T-cell (primary cell): ENCODE results near the gene SLC16A3. TPM values are rescaled to one million over a fixed set of nuclear protein-coding genes. Genes with fewer than 3 reads are reported as not detected.

ENCODE experiments used
- ATAC-seq, 4 experiments: fragments of 200-7000 bp in 3 of 4; fragments of 150-1000 bp in 1 of 4; cut with Tn5 transposase; replicated peaks in 1 of 4; 1 replicate in 3 of 4; 2 replicates in 1 of 4; pipeline ENCODE4 v1.10.0; 2021; ENCODE audit warnings: moderate library complexity in 3 of 4, mild to moderate bottlenecking in 2 of 4, moderate number of reproducible peaks in 1 of 4
- CTCF ChIA-PET, 2 donors: fragments of 300-600 bp; sonication (Branson Sonifier 250); formaldehyde crosslinking; loops; one replicate each; lab custom pipeline; 2022; ENCODE audit warnings: antibody characterized with exemption in 2 of 2; lab: Charles Lee
- POLR2A ChIA-PET, 2 donors: fragments of 300-600 bp; sonication (Branson Sonifier 250); formaldehyde crosslinking; loops; one replicate each; lab custom pipeline; 2022; ENCODE audit warnings: antibody characterized with exemption in 2 of 2; lab: Charles Lee
- DNase-seq, 35 experiments: peaks; one replicate each; pipeline versions ENCODE4 v3.0.0 to v3.0.0-alpha.2; 2013 to 2023
- H3K27ac ChIP-seq: one replicate; pipeline ENCODE4 v1.5.1; 2013; ENCODE audit warnings: low read length
- H3K27me3 ChIP-seq, 2 experiments: replicated peaks in 1 of 2; 1 replicate in 1 of 2; 2 replicates in 1 of 2; pipeline versions ENCODE4 v1.6.1 to v1.7.0; 2013; ENCODE audit warnings: low read length in 1 of 2, mixed read lengths in 1 of 2; ENCODE audit not compliant: control insufficient read depth in 2 of 2, insufficient read depth in 2 of 2; ENCODE audit errors: extremely low read depth in 1 of 2
- H3K36me3 ChIP-seq, 2 donors: 1 replicate in 1 of 2; 2 replicates in 1 of 2; pipeline versions ENCODE4 v1.6.1 to v1.7.0; 2013; ENCODE audit warnings: low read length in 1 of 2; ENCODE audit not compliant: control insufficient read depth in 2 of 2, insufficient read depth in 1 of 2; ENCODE audit errors: extremely low read depth in 1 of 2
- H3K4me1 ChIP-seq, 2 experiments: 1 replicate in 1 of 2; 2 replicates in 1 of 2; pipeline versions ENCODE4 v1.6.1 to v1.7.0; 2013; ENCODE audit warnings: low read length in 2 of 2, mixed read lengths in 1 of 2; ENCODE audit not compliant: insufficient read depth in 2 of 2, control insufficient read depth in 1 of 2; ENCODE audit errors: extremely low read depth in 1 of 2
- H3K4me3 ChIP-seq, 2 donors: 1 replicate in 1 of 2; 2 replicates in 1 of 2; pipeline versions ENCODE4 v1.5.1 to v1.7.0; 2013; ENCODE audit warnings: mild to moderate bottlenecking in 2 of 2, low read length in 1 of 2, moderate library complexity in 1 of 2; ENCODE audit not compliant: control insufficient read depth in 1 of 2; ENCODE audit errors: extremely low read depth in 1 of 2
- H3K9me3 ChIP-seq: 2 replicates; pipeline ENCODE4 v1.7.0; 2013
- H3K27ac Mint-ChIP-seq, 2 donors: one replicate each; pipeline ENCODE4 v1.8.0; 2020 to 2021; ENCODE audit warnings: mild to moderate bottlenecking in 2 of 2, mixed read lengths in 2 of 2
- H3K27me3 Mint-ChIP-seq, 2 donors: one replicate each; pipeline ENCODE4 v1.8.0; 2021 to 2022; ENCODE audit warnings: mixed read lengths in 2 of 2
- H3K36me3 Mint-ChIP-seq: one replicate; pipeline ENCODE4 v1.8.0; 2021; ENCODE audit warnings: mixed read lengths
- H3K4me1 Mint-ChIP-seq, 3 donors: one replicate each; pipeline ENCODE4 v1.8.0; 2020 to 2022; ENCODE audit warnings: mixed read lengths in 3 of 3, mild to moderate bottlenecking in 1 of 3
- H3K4me3 Mint-ChIP-seq, 3 donors: one replicate each; pipeline ENCODE4 v1.8.0; 2020 to 2022; ENCODE audit warnings: mild to moderate bottlenecking in 3 of 3, mixed read lengths in 3 of 3, moderate library complexity in 3 of 3
- H3K9me3 Mint-ChIP-seq, 3 donors: one replicate each; pipeline ENCODE4 v1.8.0; 2020 to 2022; ENCODE audit warnings: mixed read lengths in 3 of 3
- WGBS: methylation state at CpG from one replicate; pipeline ENCODE4 v1.1.5; 2013; ENCODE audit warnings: missing lambda C conversion rate; ENCODE audit not compliant: insufficient coverage; 5-methylcytosine and 5-hydroxymethylcytosine counted together
- total RNA-seq, 35 experiments: library from RNA in 6 of 35; stranded (reverse) in 6 of 35; fragments of 120-200 nt in 1 of 35; gene quantifications; one replicate each; pipeline versions ENCODE4 v1.2.1 to v1.2.4 and lab custom pipeline; 2013 to 2026

Gene SLC16A3
- total RNA-seq, 5 donors from 2014 or later (not counting 1 experiment from before 2014, with no cell fraction given): 31.9 to 47.3 (median 40.9) TPM

GRCh38 chr17:82247856-82248671 is 19.2 kb downstream of the SLC16A3 start:
- H3K27me3 Mint-ChIP-seq: no peaks in the 10 kb centered on the region
- no peaks in the 10 kb centered on the region for H3K9me3 Mint-ChIP-seq
- no peak overlapping the region for H3K27ac Mint-ChIP-seq
- no peak overlapping the region for H3K4me3 ChIP-seq
- peaks cover 18 to 33% (median 29%) of the 10 kb centered on the region in 3 donors for H3K4me1 Mint-ChIP-seq
- H3K27ac ChIP-seq: no peak overlapping the region
- H3K36me3 Mint-ChIP-seq: peaks cover 63% of the 10 kb centered on the region
- H3K27me3 ChIP-seq: no peaks in the 10 kb centered on the region
- H3K9me3 ChIP-seq: no peaks in the 10 kb centered on the region
- 93% methylated on average over 16 of the region's 28 CpGs for WGBS
- ATAC-seq: no peak
- H3K4me1 ChIP-seq: peaks cover 0 to 31% of the 10 kb centered on the region in 2 experiments
- CTCF ChIA-PET: no interaction called here
- no peak overlapping the region for H3K4me3 Mint-ChIP-seq
- DNase-seq: no peak
- H3K36me3 ChIP-seq: peaks cover 53 to 99% of the 10 kb centered on the region in 2 donors
- POLR2A ChIA-PET: interaction anchor here in 1 of 2 donors (0.6 kb wide), 1 partner anchor 104 kb away, joined by 7 read pairs; no protein-coding TSS in a partner anchor

GRCh38 chr17:82248815-82249674 is 20.2 kb downstream of the SLC16A3 start:
- Histone ChIP-seq H3K9me3 (no peaks in the 10 kb centered on the region), H3K4me3 (no peak overlapping the region), H3K4me1 (peaks cover 0 to 24% of the 10 kb centered on the region in 2 experiments), H3K27me3 (no peaks in the 10 kb centered on the region), H3K27ac (no peak overlapping the region), H3K36me3 (peaks cover 55 to 95% of the 10 kb centered on the region in 2 donors)
- Mint-ChIP-seq H3K36me3 (peaks cover 65% of the 10 kb centered on the region), H3K9me3 (no peaks in the 10 kb centered on the region), H3K27me3 (no peaks in the 10 kb centered on the region), H3K4me1 (peaks cover 15 to 27% (median 23%) of the 10 kb centered on the region in 3 donors), H3K4me3 (no peak overlapping the region), H3K27ac (no peak overlapping the region)
- POLR2A ChIA-PET: no interaction called here
- CTCF ChIA-PET: no interaction called here
- no peak for DNase-seq
- peak in 1 of 4 experiments; percentile 8 for ATAC-seq
- 95% methylated on average over 41 of the region's 54 CpGs for WGBS

- H3K4me3 Mint-ChIP-seq: no peak overlapping the region
- H3K27me3 Mint-ChIP-seq: no peaks in the 10 kb centered on the region
- DNase-seq (no peak), ATAC-seq (no peak)
- H3K27ac Mint-ChIP-seq: no peak overlapping the region
- H3K36me3 Mint-ChIP-seq: peaks cover 55% of the 10 kb centered on the region
- H3K9me3 Mint-ChIP-seq: no peaks in the 10 kb centered on the region
- H3K4me1 ChIP-seq: peaks cover 0 to 24% of the 10 kb centered on the region in 2 experiments
- H3K27me3 ChIP-seq: no peaks in the 10 kb centered on the region
- WGBS: 97% methylated on average over 30 of the region's 33 CpGs
- ChIA-PET POLR2A (interaction anchor here in 1 of 2 donors (0.6 kb wide), 1 partner anchor 43 kb away, joined by 4 read pairs; no protein-coding TSS in a partner anchor), CTCF (no interaction called here)
- no peak overlapping the region for H3K27ac ChIP-seq
- peaks cover 53 to 90% of the 10 kb centered on the region in 2 donors for H3K36me3 ChIP-seq
- H3K4me3 ChIP-seq: no peak overlapping the region
- H3K4me1 Mint-ChIP-seq: peaks cover 7 to 20% (median 17%) of the 10 kb centered on the region in 3 donors
- no peaks in the 10 kb centered on the region for H3K9me3 ChIP-seq
Observed at GRCh38 chr17:82249896-82250581, 21.2 kb downstream of the SLC16A3 start.

GRCh38 chr17:82250868-82251500 is 22.1 kb downstream of the SLC16A3 start:
- Histone ChIP-seq H3K27ac (no peak overlapping the region), H3K4me3 (no peak overlapping the region), H3K36me3 (peaks cover 50 to 90% of the 10 kb centered on the region in 2 donors), H3K4me1 (peaks cover 0 to 28% of the 10 kb centered on the region in 2 experiments), H3K27me3 (no peaks in the 10 kb centered on the region), H3K9me3 (no peaks in the 10 kb centered on the region)
- no peak for ATAC-seq
- H3K27ac Mint-ChIP-seq: no peak overlapping the region
- no peaks in the 10 kb centered on the region for H3K9me3 Mint-ChIP-seq
- peaks cover 12 to 24% (median 14%) of the 10 kb centered on the region in 3 donors for H3K4me1 Mint-ChIP-seq
- WGBS: 98% methylated on average over 22 of the region's 25 CpGs
- peaks cover 57% of the 10 kb centered on the region for H3K36me3 Mint-ChIP-seq
- ChIA-PET CTCF (no interaction called here), POLR2A (interaction anchor here in 1 of 2 donors (0.6 kb wide), 1 partner anchor 124 kb away, joined by 3 read pairs; no protein-coding TSS in a partner anchor)
- no peak overlapping the region for H3K4me3 Mint-ChIP-seq
- DNase-seq: no peak
- no peaks in the 10 kb centered on the region for H3K27me3 Mint-ChIP-seq

GRCh38 chr17:82252511-82253178 is 23.8 kb downstream of the SLC16A3 start:
- no peaks in the 10 kb centered on the region for H3K9me3 ChIP-seq
- Mint-ChIP-seq H3K36me3 (peaks cover 58% of the 10 kb centered on the region), H3K27me3 (no peaks in the 10 kb centered on the region), H3K4me3 (no peak overlapping the region), H3K4me1 (peaks cover 14 to 26% (median 23%) of the 10 kb centered on the region in 3 donors), H3K9me3 (no peaks in the 10 kb centered on the region), H3K27ac (peak overlapping the region; percentile 19 to 22)
- WGBS: 96% methylated on average over 27 of the region's 28 CpGs
- H3K36me3 ChIP-seq: peaks cover 48 to 90% of the 10 kb centered on the region in 2 donors
- ChIA-PET CTCF (no interaction called here), POLR2A (no interaction called here)
- H3K27me3 ChIP-seq: no peaks in the 10 kb centered on the region
- peaks cover 0 to 21% of the 10 kb centered on the region in 2 experiments for H3K4me1 ChIP-seq
- ATAC-seq (no peak), DNase-seq (no peak)
- H3K27ac ChIP-seq: no peak overlapping the region
- no peak overlapping the region for H3K4me3 ChIP-seq
